GM21723 (cell line): ENCODE results near the gene PCCB.
A peak's percentile ranks its signal among the peaks of the same experiment; 100 is the strongest.
"Not testable (repeated sequence)": the region's sequence is repeated elsewhere in the genome, so short reads cannot be mapped to it uniquely, and the experiment has no call there.

ENCODE experiments used
- ATAC-seq: cut with Tn5 transposase; IDR thresholded peaks from one replicate; pipeline ENCODE4 v1.9.1; 2021; ENCODE audit warnings: mild to moderate bottlenecking, moderate library complexity; ENCODE audit not compliant: unreplicated experiment

Gene PCCB

DNA sequence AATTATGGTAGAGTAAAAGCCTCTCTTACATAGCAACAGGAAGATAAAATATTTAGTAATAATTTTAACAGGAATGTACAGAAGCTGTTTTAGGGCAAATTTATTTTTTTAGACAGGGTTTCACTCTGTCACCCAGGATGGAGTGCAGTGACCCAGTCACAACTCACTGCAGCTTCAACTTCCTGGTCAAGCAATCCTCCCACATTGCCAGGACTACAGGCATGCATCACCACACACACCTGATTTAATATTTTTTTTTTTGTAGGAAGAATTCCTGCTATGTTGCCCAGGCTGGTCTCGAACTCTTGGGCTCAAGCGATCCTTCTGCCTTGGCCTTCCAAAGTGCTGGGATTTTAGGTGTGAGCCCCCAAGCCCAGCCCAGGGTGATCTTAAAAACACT lies 61.1 kb downstream of the PCCB start:
- no peak for ATAC-seq

DNA sequence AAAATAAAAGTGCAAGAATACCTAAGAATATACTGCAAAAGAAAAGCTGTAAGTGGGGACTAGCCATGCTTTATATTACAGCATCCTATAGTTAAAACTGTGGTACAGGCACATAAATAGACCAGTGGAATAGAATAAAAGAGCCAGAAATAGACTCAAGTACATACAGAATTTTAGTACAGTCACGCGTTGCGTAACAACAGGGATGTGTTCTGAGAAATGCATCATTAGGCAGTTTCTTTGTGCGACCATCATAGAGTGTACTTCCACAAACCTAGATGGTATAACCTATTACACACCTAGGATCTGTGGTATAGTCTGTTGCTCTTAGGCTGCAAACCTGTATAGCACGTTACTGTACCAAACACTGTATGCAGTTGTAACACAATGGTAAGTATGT lies 61.8 kb downstream of the PCCB start:
- no peak for ATAC-seq

DNA sequence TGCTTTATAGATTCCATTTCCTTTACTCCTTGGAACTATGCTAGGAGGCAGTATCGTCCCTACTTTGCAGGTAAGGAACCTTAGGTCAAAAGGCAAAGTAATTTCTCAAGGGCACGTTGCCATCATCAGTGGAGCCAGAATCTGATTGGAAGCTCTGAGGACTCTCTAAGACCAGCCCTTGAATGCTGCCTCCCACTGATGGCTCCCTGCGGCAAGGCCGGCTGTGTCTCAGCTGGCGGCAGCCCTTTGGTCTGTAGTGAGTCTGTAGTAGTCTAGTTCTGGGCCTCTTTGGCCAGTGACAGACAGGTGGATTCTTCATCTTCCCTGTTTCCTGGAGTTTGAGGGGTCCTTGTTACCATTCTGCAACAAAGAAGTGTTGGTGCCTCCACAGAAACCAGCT lies 76.2 kb downstream of the PCCB start:
- no peak for ATAC-seq

DNA sequence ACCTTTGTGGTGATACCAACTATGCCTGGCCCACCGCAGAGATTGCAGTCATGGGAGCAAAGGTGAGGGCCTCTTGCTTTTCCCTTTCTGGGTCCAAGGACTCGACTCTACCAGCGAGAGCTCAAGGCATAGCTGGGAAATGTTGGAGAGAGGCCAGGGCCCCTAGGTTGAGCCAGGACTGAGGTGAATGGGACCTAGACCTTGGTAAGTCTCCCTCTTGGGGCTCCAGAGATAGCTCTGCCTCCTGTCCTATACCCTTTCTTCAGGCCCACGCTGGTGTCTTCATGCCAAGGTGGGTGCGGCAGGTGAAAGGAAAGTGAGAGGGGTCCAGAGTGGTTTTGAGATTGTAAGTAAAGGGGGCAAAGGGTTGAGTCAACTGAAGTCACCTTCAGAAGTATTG lies 77.5 kb downstream of the PCCB start:
- ATAC-seq, result no peak

DNA sequence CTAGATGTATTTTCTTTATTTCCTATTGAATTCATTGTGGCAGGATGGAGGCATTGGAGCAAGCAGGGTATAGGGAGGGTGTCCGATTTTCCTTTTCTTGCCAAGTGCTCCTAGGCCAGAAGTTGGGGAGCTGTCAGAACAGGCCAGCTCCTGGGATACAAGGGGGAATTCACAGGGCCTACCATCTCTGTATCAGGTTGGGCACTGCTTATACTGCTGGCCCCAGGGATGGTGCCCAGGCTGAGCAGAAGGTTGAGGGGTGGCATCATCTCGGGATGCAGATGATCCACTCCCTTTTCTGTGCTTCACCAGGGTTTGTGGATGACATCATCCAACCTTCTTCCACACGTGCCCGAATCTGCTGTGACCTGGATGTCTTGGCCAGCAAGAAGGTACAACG lies 79.5 kb downstream of the PCCB start:
- ATAC-seq, result no peak

DNA sequence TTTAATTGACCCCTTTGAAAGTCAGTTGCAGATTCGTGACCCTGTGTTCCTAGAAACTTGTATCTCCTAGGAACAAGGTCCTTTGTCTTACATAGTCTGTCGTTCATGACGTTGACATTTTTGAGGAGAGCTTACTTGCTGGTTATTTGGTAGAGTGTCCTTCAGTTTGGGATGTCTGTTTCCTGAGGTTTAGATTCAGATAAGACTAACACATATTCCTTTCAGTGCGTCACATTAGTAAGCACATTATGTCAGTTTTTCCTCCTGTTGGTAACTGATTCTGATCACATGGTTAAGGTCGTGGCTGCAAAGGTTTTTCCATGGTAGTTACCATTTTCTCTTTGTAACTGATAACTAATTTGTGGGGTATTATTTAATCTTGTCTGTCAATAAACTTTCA lies 80.8 kb downstream of the PCCB start:
- no peak for ATAC-seq

DNA sequence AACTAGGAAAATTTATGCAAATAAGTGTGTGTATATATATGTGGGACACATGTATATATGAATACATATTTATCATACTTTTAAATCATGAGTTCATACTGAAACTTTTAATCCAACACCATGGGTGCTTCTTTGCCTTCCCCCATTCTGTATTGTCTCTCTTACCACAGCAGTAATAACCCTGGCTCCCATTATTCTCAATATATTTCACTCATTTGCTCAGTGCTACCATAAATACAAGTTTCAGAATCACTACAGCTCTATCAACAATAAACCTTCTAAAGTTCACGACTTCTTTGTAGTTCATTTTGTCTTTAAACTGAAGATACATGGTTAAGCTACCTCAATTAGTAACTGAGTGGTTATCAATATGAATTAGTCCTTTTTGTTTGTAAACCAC lies 82.2 kb downstream of the PCCB start:
- no peak for ATAC-seq

DNA sequence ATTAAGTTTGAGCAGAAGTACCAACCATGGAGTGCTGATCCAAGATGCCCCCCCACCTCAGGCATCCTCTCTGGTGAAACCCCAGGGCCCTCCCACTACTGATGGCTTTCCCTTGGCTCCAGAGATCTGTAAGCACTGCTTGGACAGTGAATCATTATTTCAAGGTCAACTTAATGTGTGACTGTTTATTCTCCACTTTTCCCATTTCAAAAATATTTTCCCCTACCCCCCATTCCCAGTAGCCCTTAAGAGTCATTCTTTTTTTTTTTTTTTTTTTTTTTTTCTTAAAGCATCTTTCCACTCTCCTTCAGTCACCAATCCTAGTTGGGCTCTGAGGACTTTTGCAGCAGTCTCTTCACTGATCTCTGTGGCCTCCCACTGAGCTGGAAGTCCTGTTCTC lies 82.6 kb downstream of the PCCB start:
- no peak for ATAC-seq

DNA sequence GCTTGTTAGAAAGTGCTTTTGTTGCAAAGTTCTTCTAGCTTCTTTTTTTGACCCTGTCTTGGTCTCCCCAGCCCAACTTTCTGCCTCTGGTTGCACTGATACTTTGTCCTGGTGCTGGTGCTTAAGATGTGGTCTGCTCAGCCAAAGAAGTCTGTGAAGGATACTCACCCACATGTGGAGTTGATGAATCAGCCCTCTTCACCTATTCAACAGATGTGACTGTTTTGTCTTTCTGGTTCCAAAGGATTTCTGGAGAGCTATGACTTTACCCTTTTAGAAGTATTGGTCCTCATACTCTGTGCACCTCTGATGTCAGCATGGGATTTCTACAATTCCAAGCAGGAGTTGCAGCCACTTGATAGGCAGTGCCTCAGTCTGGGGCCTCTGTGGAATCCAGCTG lies 84.1 kb downstream of the PCCB start:
- no peak for ATAC-seq

DNA sequence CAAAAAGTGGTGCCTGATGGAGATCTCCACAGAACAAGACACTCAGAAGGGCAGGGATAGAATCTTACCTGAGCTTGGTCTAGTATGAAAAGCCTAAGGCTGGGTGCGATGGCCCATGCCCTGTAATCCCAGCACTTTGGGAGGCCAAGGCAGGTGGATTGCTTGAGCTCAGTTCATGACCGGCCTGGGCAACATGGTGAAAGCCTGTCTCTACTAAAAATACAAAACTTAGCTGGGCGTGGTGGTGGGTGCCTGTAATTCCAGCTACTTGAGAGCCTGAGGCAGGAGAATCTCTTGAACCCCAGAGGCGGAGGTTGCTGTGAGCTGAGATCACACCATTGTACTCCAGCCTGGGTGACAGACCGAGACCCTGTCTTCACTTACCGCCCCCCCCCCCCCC lies 84.6 kb downstream of the PCCB start:
- ATAC-seq, result not testable (repeated sequence)

DNA sequence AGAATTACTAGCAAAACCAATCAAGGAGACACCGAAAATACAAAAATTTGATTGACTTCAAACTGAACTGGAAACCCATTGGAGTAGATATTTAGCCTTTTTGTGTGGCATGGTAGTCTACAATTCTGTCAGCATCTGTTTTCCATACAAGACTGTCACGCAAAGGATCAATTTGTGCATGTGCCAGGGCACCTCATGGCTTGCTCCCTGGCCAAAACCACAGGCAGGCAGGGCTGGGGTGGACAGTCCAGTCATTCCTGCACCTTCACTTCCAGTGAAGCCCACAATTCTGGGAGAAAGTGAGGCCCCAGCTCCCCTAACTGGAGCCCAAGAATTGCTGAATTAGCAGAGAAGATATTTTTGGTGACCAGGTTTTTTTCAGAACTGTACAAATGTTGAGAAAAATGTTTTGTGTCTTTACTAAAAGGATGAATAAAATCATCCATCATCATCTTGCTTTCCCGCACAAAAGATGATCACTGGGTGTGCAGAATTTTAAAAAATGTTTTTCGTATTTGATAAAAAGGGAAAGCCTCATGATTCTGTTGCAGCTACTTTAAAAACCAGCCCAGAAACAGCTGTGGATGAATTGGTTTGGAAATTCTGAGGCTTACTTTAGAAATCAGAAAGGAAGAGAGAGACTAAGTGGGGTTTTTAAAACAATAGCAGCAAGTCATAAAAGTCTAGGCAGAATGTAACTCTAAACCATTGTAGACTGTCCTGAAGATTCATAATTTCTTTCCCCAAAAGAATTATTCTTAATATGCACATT lies 86.4 kb downstream of the PCCB start:
- no peak for ATAC-seq

DNA sequence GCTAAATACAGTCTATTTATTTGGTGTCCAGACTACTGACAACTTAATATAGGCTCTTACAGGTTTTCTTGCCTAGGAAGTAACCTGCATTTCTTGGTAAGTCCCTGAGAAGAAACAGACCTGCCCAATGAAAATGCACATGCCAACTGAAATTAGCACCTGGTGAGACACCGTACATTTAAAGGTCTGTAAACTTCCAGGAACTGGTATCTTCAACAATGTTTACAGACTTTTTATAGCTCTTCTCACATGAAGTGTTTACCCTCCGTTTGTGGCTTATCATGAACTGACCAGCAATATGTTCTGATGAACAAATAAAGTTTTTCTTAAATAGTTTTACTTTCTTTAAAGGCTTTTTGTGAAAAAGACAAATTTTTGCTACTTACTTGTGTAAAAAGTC lies 93.3 kb downstream of the PCCB start:
- no peak for ATAC-seq

DNA sequence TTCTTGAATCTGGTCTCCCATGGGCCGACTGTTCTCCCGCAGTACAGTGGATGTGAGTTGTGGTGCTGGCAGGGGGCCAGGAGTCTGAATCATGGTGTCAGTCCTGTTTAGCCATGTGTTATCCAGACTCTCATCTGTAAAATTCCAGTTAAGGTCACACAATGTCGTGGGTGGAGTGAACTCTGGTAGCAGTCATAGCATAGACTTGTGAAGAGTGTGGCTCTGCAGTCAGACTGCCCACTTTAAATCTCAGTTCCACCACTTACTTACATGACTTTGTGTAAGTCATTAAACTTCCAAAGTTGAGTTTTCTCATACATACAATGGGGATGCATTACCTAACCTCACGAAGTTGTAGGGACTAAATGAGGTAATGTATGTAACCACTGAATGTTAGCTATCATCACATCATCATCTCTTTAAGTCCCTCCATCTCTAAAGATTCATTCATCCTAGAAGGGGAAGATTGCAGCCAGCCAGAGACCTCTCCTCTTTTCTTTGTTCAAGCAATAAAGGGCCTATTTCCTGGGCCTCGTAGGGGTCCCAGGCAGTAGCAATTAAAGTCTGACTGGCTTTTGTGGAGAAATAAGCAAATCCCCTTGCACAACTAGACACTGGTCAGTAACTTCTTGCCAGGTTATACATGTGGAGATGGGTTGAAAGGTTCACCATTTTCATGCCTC lies 93.9 kb downstream of the PCCB start:
- no peak for ATAC-seq

DNA sequence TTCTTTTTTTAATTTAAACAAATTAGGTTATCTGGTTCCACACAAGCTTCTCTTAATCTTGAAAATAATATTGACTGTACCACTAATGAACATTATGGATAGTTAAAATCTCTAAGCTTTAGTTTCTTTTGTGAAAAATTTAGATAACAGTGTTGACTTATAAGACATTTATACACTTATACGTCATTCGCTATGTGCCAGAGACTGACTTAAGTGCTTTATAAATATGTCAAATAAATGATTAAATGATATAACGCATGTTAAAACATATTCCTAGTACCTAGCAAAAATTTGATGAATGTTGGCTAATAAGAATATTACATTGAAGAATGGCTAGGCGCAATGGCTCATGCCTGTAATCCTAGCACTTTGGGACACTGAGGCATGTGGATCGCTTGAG lies 96.3 kb downstream of the PCCB start:
- ATAC-seq, result no peak

DNA sequence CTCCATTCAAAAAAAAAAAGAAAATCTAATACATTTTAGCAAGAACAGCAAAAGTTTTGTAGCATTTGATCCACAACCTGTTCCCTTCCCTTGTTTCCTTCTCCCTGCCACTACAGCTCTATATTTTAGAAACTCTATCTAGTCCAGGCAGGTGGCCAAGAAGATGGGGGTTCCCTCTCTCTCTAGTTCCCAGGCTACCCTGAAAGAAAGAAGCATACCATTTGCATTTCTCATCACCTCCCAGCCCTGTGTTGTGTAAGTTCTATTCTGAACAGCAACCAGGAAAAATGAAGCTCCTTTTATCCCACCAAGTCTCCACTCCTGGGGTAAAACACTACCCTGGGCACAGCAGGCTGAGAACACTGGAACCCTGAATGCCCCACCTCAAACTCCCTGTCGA lies 100.0 kb downstream of the PCCB start:
- ATAC-seq, result no peak

DNA sequence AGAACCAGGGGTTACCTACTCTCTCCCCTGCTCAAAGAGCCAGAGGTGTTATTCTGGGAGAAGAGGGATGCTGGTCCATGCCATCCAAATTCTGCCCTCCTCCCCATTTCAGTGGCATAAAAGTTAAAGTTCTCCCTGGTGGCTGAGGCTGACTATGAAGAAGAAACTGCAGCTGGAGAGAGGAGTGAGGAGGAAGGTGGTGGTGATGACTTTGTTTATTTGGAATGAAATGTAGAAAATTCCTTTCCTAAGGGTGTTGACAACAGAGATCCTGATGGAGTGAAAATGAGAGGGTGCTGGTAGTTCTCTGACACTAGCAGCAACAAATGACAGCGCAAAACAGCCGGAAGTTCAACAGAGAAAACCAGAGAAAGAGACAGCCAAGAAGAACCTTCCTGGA lies 100.4 kb downstream of the PCCB start:
- ATAC-seq, result no peak

DNA sequence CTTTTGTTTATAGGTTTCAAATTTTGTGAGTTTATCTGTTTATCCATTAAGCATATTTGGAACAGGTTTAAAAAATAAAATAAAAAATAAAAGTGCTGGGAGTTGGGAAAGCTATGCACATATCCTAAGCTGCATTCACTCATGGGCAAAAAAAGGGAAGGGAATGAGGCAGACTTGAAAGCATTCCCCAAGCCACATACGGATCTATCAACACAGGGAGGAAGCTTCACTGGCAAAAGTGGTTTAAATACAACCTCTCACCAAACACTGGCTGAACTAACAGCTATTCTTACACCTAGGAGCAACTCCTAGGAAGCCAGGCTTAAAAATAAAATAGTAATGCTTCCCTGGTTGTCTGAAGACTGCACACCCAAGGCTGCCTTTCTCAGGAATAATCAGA lies 101.2 kb downstream of the PCCB start:
- no peak for ATAC-seq

DNA sequence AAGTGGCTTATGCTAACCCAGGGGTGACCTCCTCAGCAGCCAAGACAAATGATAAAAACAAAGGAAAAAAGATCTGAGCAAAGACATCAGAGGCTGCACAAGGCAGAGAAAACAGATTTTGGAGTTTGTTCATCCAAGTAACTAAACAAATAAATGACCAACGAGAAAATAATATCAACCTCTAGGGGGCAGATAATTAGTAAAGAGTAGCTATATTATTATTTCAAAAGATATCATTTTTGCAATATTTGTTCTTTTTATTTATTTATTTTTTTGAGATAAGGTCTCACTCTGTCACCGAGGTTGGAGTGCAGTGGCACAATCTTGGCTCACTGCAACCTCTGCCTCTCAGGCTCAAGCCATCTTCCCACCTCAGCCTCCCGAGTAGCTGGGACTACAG lies 101.8 kb downstream of the PCCB start:
- no peak for ATAC-seq

DNA sequence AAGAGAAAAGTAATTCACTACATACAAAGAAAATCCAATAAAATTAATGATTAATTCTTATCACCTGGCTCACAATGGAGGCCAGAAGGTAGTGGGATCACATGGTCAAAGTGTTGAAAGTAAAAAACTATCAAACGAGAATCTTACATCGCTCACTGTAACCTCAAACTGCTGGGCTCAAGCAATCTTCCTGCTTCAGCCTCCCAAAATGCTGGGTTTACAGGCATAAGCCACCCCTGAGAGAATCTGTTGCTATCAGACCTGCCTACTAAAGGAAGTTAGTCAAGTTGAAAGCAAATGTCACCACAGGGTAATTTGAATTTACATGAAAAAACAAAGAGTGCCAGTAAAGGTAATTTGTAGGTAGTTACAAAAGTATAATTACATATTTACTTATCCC lies 103.3 kb downstream of the PCCB start:
- ATAC-seq, result peak; percentile 77

DNA sequence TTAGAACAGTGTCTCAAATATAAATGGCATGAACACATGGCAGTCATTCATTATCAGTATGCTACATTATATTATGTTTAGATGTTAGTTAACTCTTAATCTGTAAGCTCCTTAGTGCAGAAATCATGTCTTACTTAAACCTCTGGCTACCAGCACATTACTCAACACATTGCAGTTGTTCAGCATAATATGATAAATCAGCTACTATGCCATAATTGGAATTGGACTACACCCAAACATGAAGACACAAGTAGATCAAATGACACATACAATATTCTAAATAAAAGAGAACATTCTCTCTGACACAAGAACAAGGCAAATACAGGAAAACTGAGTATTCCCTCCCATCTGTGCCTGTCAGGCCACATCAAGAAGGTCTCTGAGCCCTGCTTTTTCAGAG lies 116.1 kb downstream of the PCCB start:
- ATAC-seq, result no peak

DNA sequence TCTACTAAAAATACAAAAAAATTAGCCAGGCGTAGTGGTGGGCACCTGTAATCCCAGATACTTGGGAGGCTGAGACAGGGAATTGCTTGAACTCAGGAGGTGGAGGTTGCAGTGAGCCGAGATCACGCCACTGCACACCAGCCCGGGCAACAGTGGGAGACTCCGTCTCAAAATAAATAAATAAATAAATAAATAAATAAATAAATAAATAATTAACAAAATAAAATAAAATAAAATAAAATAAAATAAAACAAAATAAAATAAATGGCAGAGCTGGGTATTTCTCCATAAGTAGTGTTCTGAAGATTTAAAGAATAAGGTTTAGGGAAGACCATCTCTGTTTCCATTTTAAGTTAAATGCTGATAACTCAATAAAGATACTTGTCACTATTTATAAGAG lies 125.7 kb downstream of the PCCB start:
- not testable (repeated sequence) for ATAC-seq

DNA sequence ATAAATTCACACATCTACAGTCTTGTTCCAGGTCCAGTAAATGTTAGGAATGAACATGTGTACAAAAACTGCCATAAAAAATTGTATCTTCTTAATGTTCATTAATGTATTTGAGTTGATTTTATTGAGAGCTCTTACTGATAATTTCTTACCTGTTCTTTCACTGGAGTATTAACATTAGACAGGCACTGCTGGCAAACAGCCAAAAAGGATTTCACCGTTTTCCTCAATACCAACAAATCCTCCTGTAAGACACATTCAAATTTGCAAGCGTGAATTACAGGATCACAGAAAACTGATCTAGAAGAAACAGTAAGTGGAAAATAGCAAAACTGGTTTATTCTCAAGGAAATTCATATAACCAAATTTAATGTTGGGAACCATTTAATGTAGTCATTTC lies 127.4 kb downstream of the PCCB start:
- no peak for ATAC-seq

DNA sequence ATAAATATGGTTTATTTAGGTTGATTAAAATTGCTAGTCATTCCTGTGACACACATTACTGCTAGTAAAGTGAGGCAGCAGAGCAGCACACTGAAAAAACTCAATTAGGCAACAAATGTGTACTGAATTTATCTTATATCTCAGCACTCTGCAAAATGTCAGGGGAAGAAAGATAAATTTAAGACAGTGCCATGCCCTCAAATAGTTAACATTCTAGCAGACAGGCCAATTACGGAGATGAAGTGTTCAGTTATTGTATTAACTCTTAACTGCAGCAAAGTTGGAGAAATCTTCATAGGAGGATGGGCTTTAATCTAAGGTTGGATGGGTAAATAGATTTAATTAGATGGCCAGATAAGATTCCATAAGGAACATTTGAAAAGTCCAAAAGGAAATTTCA lies 127.9 kb downstream of the PCCB start:
- ATAC-seq, result no peak
